HEK293 (cell line): ENCODE measurements around the gene ZNF93.
"Not testable (repeated sequence)": the region's sequence is repeated elsewhere in the genome, so short reads cannot be mapped to it uniquely, and the experiment has no call there.

Source experiments
- CTCF ChIA-PET: fragments of 350-600 bp; formaldehyde crosslinking; extraction: SDS; loops from one replicate; lab custom pipeline; 2021; ENCODE audit warnings: antibody characterized with exemption; lab: Yijun Ruan, JAX
- POLR2A ChIA-PET: fragments of 300-600 bp; formaldehyde crosslinking; extraction: SDS; loops from one replicate; lab custom pipeline; 2020; ENCODE audit warnings: antibody characterized with exemption, inconsistent platforms; lab: Yijun Ruan, JAX
- H3K27ac ChIP-seq: fragments of 200-500 bp; sonication (Bioruptor generic); 2 replicates; pipeline ENCODE4 v1.5.1; 2014; ENCODE audit warnings: low read depth, low read length, control low read depth, inconsistent platforms; ENCODE audit errors: extremely low read depth
- H3K36me3 ChIP-seq, 2 experiments: fragments of 200-500 bp in 1 of 2; sonication (Bioruptor generic) in 1 of 2; 1 replicate in 1 of 2; 2 replicates in 1 of 2; pipeline ENCODE4 v1.5.1; 2014 to 2017; ENCODE audit warnings: inconsistent platforms in 2 of 2, low read length in 2 of 2; ENCODE audit not compliant: control insufficient read depth in 2 of 2, insufficient read depth in 1 of 2
- H3K4me1 ChIP-seq: fragments of 200-500 bp; sonication (Bioruptor generic); 2 replicates; pipeline ENCODE4 v1.5.1; 2014; ENCODE audit warnings: mild to moderate bottlenecking, low read length, inconsistent platforms; ENCODE audit not compliant: control insufficient read depth, insufficient read depth
- H3K4me3 ChIP-seq: 2 replicates; pipeline ENCODE4 v1.5.1; 2011; ENCODE audit warnings: low read depth, mild to moderate bottlenecking, control low read depth, low read length, moderate library complexity
- H3K9me3 ChIP-seq: fragments of 200-500 bp; sonication (Bioruptor generic); 2 replicates; pipeline ENCODE4 v1.5.1; 2014; ENCODE audit warnings: low read depth, low read length, inconsistent platforms; ENCODE audit not compliant: control insufficient read depth, insufficient read depth
- IKZF3 ChIP-seq: fragments of 450-650 bp; IDR thresholded peaks from 2 replicates; pipeline ENCODE4 v1.5.0; 2018; ENCODE audit warnings: missing biosample characterization, mild to moderate bottlenecking, missing genetic modification characterization, moderate library complexity
- ZNF133 ChIP-seq: fragments of 450-650 bp; formaldehyde crosslinking; IDR thresholded peaks from 2 replicates; pipeline ENCODE4 v1.5.1; 2016; ENCODE audit warnings: missing biosample characterization, missing genetic modification characterization
- ZNF280D ChIP-seq: fragments of 450-650 bp; formaldehyde crosslinking; IDR thresholded peaks from 2 replicates; pipeline ENCODE4 v1.5.1; 2016; ENCODE audit warnings: missing biosample characterization, missing genetic modification characterization
- ZNF510 ChIP-seq: fragments of 450-650 bp; formaldehyde crosslinking; IDR thresholded peaks from 2 replicates; pipeline ENCODE4 v1.5.1; 2018; ENCODE audit warnings: mild to moderate bottlenecking, missing genetic modification characterization, missing biosample characterization; ENCODE audit not compliant: insufficient replicate concordance
- ZNF513 ChIP-seq: fragments of 450-650 bp; IDR thresholded peaks from 2 replicates; pipeline ENCODE4 v1.5.1; 2018; ENCODE audit warnings: missing biosample characterization, missing genetic modification characterization
- ZNF514 ChIP-seq: fragments of 450-650 bp; formaldehyde crosslinking; IDR thresholded peaks from 2 replicates; pipeline ENCODE4 v1.5.1; 2016; ENCODE audit warnings: missing biosample characterization, missing genetic modification characterization
- ZNF560 ChIP-seq: fragments of 450-650 bp; formaldehyde crosslinking; IDR thresholded peaks from 2 replicates; pipeline ENCODE4 v1.5.1; 2017; ENCODE audit warnings: missing biosample characterization, missing genetic modification characterization, borderline replicate concordance
- ZNF561 ChIP-seq: fragments of 450-650 bp; IDR thresholded peaks from 2 replicates; pipeline ENCODE4 v1.5.1; 2018; ENCODE audit warnings: missing biosample characterization, missing genetic modification characterization, borderline replicate concordance
- ZNF600 ChIP-seq: fragments of 450-650 bp; formaldehyde crosslinking; IDR thresholded peaks from 2 replicates; pipeline ENCODE4 v1.5.1; 2016; ENCODE audit warnings: missing biosample characterization, missing genetic modification characterization
- ZNF624 ChIP-seq: fragments of 450-650 bp; formaldehyde crosslinking; IDR thresholded peaks from 2 replicates; pipeline ENCODE4 v1.5.1; 2017; ENCODE audit warnings: missing biosample characterization, missing genetic modification characterization
- ZNF707 ChIP-seq: fragments of 450-650 bp; formaldehyde crosslinking; IDR thresholded peaks from 2 replicates; pipeline ENCODE4 v1.5.1; 2016; ENCODE audit warnings: missing biosample characterization, missing genetic modification characterization
- ZSCAN5A ChIP-seq: fragments of 450-650 bp; formaldehyde crosslinking; IDR thresholded peaks from 2 replicates; pipeline ENCODE4 v1.5.1; 2016; ENCODE audit warnings: missing biosample characterization, missing genetic modification characterization
- TF ChIP-seq, protein P1 (sequence below): fragments of 450-650 bp; formaldehyde crosslinking; IDR thresholded peaks from 2 replicates; pipeline ENCODE4 v1.5.1; 2017; ENCODE audit warnings: missing biosample characterization, missing genetic modification characterization

Gene ZNF93

DNA sequence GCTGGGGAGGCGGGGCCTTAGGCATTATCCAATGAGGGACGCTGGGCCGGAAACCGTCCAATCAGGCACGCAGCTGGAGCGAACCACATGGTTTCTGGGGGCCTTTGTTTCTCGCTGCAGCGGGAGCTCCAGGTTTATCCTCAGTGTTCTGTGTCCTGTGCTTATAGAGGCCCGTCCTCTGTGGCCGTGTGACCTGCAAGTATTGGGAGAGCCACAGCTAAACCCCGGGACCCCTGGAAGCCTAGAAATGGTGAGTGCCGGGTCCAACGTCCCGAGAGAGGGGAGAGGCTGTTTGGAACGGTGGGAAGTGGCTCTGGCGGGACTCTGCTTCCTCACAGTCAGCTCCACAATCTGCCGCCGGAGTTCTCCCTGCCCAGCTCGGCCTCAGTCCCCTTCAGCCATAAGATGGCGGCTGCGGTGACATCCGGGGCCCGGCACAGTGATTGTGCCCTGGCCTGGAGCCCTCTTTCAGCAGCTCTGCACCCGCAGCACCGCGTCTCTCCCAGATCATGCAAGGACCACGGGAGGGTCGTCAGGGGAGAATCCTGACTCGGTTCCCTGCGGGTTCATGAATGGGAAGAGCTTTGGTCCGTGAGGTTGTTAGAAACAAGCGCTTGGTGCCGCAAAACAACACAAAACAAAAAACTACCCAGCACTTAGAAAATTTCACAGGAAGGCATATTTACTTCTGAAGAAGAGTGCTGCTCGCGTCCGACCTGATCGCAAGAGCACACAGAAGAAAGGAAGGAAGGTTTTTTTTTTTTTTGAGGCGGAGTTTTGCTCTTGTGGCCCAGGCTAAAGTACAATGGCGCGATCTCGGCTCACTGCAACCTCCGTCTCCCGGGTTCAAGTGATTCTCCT, 34.8 kb upstream of the ZNF93 start, which contains the start of gene ZNF253 (continued):
- TF ChIP-seq ZNF561 (tag by site-specific recombination) (no peak; the same call in 1 of the 2 replicates), ZNF707 (tag by site-specific recombination) (no peak), ZNF560 (tag by site-specific recombination) (no peak), ZNF514 (no peak)

GRCh38 chr19:19866611-19867248, 34.0 kb upstream of the ZNF93 start:
- POLR2A ChIA-PET = interaction anchor here (1.1 to 1.7 kb wide), 8 partner anchors 8 to 186 kb away, joined by 3 to 47 read pairs (median 12); partner anchors contain the start of genes ZNF506 and ZNF93
- CTCF ChIA-PET = no interaction called here
- Histone ChIP-seq H3K4me3 (peak overlapping the region; percentile 52), H3K9me3 (no peaks in the 10 kb centered on the region), H3K36me3 (no peaks in the 10 kb centered on the region), H3K27ac (no peak overlapping the region), H3K4me1 (no peaks in the 10 kb centered on the region)
- TF ChIP-seq ZNF624 (tag by site-specific recombination) (no peak), ZNF133 (tag by site-specific recombination) (peak; percentile 15; the same call in 1 of the 2 replicates)

DNA sequence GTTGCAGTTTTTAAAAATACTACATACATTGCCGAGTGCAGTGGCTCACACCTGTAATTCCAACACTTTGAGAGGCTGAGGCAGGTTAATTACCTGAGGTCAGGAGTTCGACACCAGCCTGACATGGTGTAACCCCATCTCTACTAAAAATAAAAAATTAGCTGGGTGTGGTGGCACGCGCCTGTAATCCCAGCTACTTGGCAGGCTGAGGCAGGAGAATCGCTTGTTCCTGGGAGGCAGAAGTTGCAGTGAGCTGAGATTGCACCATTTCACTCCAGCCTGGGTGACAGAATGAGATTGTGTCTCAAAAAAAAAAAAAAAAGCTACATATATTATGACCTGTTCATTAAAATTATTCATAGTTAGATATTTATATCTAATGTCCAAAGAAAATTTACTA, 30.7 kb upstream of the ZNF93 start:
- H3K9me3 ChIP-seq, POLR2A ChIA-PET, H3K4me1 ChIP-seq, H3K36me3 ChIP-seq, H3K27ac ChIP-seq, H3K4me3 ChIP-seq: not testable (repeated sequence)
- CTCF ChIA-PET = interaction anchor here (0.6 kb wide), 1 partner anchor 38 kb away, joined by 3 read pairs; no protein-coding TSS in a partner anchor

GRCh38 chr19:19871932-19872331, 28.8 kb upstream of the ZNF93 start:
- POLR2A ChIA-PET = no interaction called here
- TF ChIP-seq, protein P1, sequence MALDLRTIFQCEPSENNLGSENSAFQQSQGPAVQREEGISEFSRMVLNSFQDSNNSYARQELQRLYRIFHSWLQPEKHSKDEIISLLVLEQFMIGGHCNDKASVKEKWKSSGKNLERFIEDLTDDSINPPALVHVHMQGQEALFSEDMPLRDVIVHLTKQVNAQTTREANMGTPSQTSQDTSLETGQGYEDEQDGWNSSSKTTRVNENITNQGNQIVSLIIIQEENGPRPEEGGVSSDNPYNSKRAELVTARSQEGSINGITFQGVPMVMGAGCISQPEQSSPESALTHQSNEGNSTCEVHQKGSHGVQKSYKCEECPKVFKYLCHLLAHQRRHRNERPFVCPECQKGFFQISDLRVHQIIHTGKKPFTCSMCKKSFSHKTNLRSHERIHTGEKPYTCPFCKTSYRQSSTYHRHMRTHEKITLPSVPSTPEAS (tag by site-specific recombination) = no peak
- TF ChIP-seq ZSCAN5A (tag by site-specific recombination) = no peak
- TF ChIP-seq IKZF3 (tag by site-specific recombination) = no peak
- TF ChIP-seq ZNF513 = no peak
- TF ChIP-seq ZNF280D (tag by site-specific recombination) = no peak
- no peak for TF ChIP-seq ZNF510 (tag by site-specific recombination)
- TF ChIP-seq ZNF600 (tag by site-specific recombination) = no peak
- Histone ChIP-seq H3K9me3 (no peaks in the 10 kb centered on the region), H3K4me3 (no peak overlapping the region), H3K27ac (no peak overlapping the region), H3K4me1 (no peaks in the 10 kb centered on the region), H3K36me3 (no peaks in the 10 kb centered on the region)
- CTCF ChIA-PET = no interaction called here
